Suprapubic skin (tissue), 4 donors: Measurements from ENCODE around the gene CYP2S1. TPM values are rescaled to one million over a fixed set of nuclear protein-coding genes. Genes with fewer than 3 reads are reported as not detected.
"Not testable (repeated sequence)": the region's sequence is repeated elsewhere in the genome, so short reads cannot be mapped to it uniquely, and the experiment has no call there.

Experiments
- DNase-seq, 2 donors: peaks; one replicate each; pipeline ENCODE4 v3.0.0-alpha.2; 2019; ENCODE audit warnings: low spot score in 2 of 2
- H3K27ac ChIP-seq: fragments of 200-600 bp; sonication (generic); one replicate; pipeline ENCODE4 v1.5.1; 2019
- H3K27me3 ChIP-seq: fragments of 200-600 bp; sonication (generic); one replicate; pipeline ENCODE4 v1.5.1; 2019
- H3K36me3 ChIP-seq: fragments of 200-600 bp; sonication (generic); one replicate; pipeline ENCODE4 v1.5.1; 2019
- H3K4me1 ChIP-seq: fragments of 200-600 bp; sonication (generic); one replicate; pipeline ENCODE4 v1.5.1; 2019
- H3K4me3 ChIP-seq: fragments of 200-600 bp; sonication (generic); one replicate; pipeline ENCODE4 v1.5.1; 2019; ENCODE audit warnings: mild to moderate bottlenecking
- H3K9me3 ChIP-seq: fragments of 200-600 bp; sonication (generic); one replicate; pipeline ENCODE4 v1.5.1; 2019
- EP300 ChIP-seq: sonication (generic); formaldehyde crosslinking; IDR thresholded peaks from one replicate; pipeline ENCODE4 v1.6.1; 2017; ENCODE audit warnings: antibody characterized with exemption
- POLR2A ChIP-seq, 2 donors: fragments of 450-650 bp; IDR thresholded peaks; one replicate each; pipeline ENCODE4 v1.6.1; 2017; ENCODE audit warnings: antibody characterized with exemption in 2 of 2, mild to moderate bottlenecking in 2 of 2, moderate library complexity in 2 of 2
- POLR2AphosphoS5 ChIP-seq, 3 donors: sonication (generic); formaldehyde crosslinking; IDR thresholded peaks; one replicate each; pipeline ENCODE4 v1.6.1; 2017; ENCODE audit warnings: antibody characterized with exemption in 3 of 3
- WGBS: methylation state at CpG from one replicate; pipeline ENCODE4 v1.1.5; 2018; 5-methylcytosine and 5-hydroxymethylcytosine counted together
- total RNA-seq, 4 donors: library from RNA; depleted of rRNA; stranded (reverse); fragments of >200 nt; gene quantifications; one replicate each; pipeline ENCODE4 v1.1.0, GENCODE V29; 2016
- TF ChIP-seq, protein P1 (sequence below), 2 donors: fragments of 200-600 bp in 1 of 2; fragments of 450-650 bp in 1 of 2; sonication (generic) in 1 of 2; IDR thresholded peaks; one replicate each; pipeline ENCODE4 v1.5.1; 2016 to 2019; ENCODE audit warnings: antibody characterized with exemption in 2 of 2, mild to moderate bottlenecking in 1 of 2, moderate library complexity in 1 of 2

The CYP2S1 gene
- total RNA-seq, 4 donors from 2014 or later, result 1.8 to 6.5 (median 2.5) TPM

- H3K4me1 ChIP-seq, result peaks cover 6% of the 10 kb centered on the region
- H3K4me3 ChIP-seq, result no peak overlapping the region
- no peaks in the 10 kb centered on the region for H3K27me3 ChIP-seq
- WGBS, result 77% methylated on average over 10 of the region's 18 CpGs
- H3K27ac ChIP-seq, result no peak overlapping the region
- no peaks in the 10 kb centered on the region for H3K9me3 ChIP-seq
- no peaks in the 10 kb centered on the region for H3K36me3 ChIP-seq
- DNase-seq, result no peak
- TF ChIP-seq POLR2AphosphoS5 (IDR thresholded peaks at IDR 0.05), result no peak
- no peak for TF ChIP-seq EP300
- no peak for TF ChIP-seq POLR2A (IDR thresholded peaks at IDR 0.05)
- TF ChIP-seq, protein P1, sequence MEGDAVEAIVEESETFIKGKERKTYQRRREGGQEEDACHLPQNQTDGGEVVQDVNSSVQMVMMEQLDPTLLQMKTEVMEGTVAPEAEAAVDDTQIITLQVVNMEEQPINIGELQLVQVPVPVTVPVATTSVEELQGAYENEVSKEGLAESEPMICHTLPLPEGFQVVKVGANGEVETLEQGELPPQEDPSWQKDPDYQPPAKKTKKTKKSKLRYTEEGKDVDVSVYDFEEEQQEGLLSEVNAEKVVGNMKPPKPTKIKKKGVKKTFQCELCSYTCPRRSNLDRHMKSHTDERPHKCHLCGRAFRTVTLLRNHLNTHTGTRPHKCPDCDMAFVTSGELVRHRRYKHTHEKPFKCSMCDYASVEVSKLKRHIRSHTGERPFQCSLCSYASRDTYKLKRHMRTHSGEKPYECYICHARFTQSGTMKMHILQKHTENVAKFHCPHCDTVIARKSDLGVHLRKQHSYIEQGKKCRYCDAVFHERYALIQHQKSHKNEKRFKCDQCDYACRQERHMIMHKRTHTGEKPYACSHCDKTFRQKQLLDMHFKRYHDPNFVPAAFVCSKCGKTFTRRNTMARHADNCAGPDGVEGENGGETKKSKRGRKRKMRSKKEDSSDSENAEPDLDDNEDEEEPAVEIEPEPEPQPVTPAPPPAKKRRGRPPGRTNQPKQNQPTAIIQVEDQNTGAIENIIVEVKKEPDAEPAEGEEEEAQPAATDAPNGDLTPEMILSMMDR (IDR thresholded peaks at IDR 0.05), result no peak
These were observed 10.4 kb downstream of the CYP2S1 start for GRCh38 chr19:41203371-41203770.

DNA sequence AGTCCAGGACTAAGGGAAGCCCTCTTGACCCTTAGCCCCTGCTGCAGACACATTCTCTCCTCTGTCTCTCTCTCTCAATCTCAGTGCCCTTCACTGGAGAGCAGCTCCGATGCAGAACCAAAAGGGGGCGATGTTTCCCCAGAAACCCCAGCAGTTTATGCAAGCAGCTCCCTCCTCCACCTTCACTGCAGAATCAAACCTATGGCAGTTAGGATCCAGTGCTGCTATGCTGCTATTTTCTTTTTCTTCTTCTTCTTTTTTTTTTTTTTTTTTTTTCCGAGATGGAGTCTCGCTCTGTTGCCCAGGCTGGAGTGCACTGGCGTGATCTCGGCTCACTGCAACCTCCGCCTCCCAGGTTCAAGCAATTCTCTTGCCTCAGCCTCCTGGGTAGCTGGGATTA is 11.3 kb downstream of the CYP2S1 start:
- peak; percentile 86 to 91 for DNase-seq
- H3K9me3 ChIP-seq, H3K4me3 ChIP-seq, H3K27ac ChIP-seq, H3K36me3 ChIP-seq, H3K4me1 ChIP-seq, H3K27me3 ChIP-seq: not testable (repeated sequence)
- TF ChIP-seq, protein P1 (IDR thresholded peaks at IDR 0.05), result peak; percentile 84 to 93
- WGBS, result 36% methylated on average over 7 of the region's 7 CpGs

GRCh38 chr19:41205995-41206394 is 13.0 kb downstream of the CYP2S1 start:
- DNase-seq, result no peak
- Histone ChIP-seq H3K4me3 (no peak overlapping the region), H3K9me3 (no peaks in the 10 kb centered on the region), H3K4me1 (peaks cover 6% of the 10 kb centered on the region), H3K27ac (no peak overlapping the region), H3K27me3 (no peaks in the 10 kb centered on the region), H3K36me3 (no peaks in the 10 kb centered on the region)
- WGBS, result 78% methylated on average over 9 of the region's 10 CpGs
- TF ChIP-seq, protein P1 (IDR thresholded peaks at IDR 0.05), result no peak
- TF ChIP-seq POLR2AphosphoS5 (IDR thresholded peaks at IDR 0.05) (no peak), EP300 (no peak), POLR2A (IDR thresholded peaks at IDR 0.05) (no peak)

- no peak for TF ChIP-seq POLR2A (IDR thresholded peaks at IDR 0.05)
- Histone ChIP-seq H3K27ac (no peak overlapping the region), H3K4me1 (peaks cover 6% of the 10 kb centered on the region)
These were observed 13.4 kb downstream of the CYP2S1 start for GRCh38 chr19:41206456-41206855.

DNA sequence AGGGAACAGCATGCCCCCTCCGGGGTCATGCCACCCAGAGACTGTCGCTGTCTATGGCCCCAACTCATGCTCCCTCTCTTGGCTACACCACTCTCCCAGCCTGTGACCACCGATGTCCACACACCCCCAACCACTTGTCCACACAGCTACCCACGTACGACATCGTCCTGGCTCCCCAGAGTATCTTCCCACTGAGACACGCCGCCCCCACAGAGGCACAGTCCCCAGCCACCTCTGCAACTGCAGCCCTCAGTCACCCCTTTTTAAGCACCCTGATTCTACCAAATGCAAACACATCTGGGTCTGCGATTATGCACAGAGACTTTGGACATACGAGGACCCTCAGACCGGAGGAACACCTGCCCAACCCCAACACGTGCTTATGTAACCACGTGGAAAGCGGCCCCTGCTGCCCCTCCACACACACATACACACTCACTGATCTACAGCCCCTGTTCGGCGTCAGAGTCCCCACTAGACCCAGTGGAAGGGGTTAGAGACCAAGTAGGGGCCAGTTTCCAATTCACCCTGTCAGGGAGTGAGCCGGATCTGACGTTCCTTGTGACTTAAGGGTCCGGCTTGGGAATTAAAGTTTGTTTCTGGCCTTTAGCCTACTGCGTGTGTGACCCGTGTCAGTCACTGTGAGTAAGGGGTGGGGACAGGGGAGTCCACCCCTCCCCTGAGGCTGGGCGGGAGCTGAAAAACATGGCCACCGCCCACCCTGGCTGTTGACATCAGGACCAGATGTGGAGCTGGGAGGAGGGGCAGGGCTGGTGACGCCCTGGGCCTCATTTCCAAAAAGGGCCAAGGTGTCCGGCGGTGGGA is 14.1 kb downstream of the CYP2S1 start:
- no peak for TF ChIP-seq POLR2A (IDR thresholded peaks at IDR 0.05)
- no peak for TF ChIP-seq EP300
- peak in 1 of 3 donors; percentile 65 for TF ChIP-seq POLR2AphosphoS5 (IDR thresholded peaks at IDR 0.05)
- TF ChIP-seq, protein P1 (IDR thresholded peaks at IDR 0.05), result no peak
- no peaks in the 10 kb centered on the region for H3K9me3 ChIP-seq
- 52% methylated on average over 26 of the region's 26 CpGs for whole genome bisulfite sequencing
- peak overlapping the region; percentile 49 for H3K27ac ChIP-seq
- no peaks in the 10 kb centered on the region for H3K27me3 ChIP-seq
- H3K36me3 ChIP-seq, result no peaks in the 10 kb centered on the region
- H3K4me1 ChIP-seq, result peaks cover 6% of the 10 kb centered on the region
- DNase-seq, result peak; percentile 95
- peak overlapping the region; percentile 8 for H3K4me3 ChIP-seq

More at GRCh38 chr19:41206456-41206855, 13.4 kb downstream of the CYP2S1 start:
- Histone ChIP-seq H3K4me3 (no peak overlapping the region), H3K27me3 (no peaks in the 10 kb centered on the region), H3K9me3 (no peaks in the 10 kb centered on the region), H3K36me3 (no peaks in the 10 kb centered on the region)
- WGBS, result 58% methylated on average over 8 of the region's 9 CpGs
- no peak for DNase-seq
